Activated T-helper 2 cell treated with anti-CD3 and anti-CD28 coated beads, Interferon-gamma antibody, Interleukin-2, Interleukin-4, amounts not matched to agents 10 μg/mL and 5 μg/mL and 100 μg/mL, durations not matched to agents 14 hours and 24 hours and 36 hours (primary cell): ENCODE measurements around the gene PLCB1. TPM values are rescaled to one million over a fixed set of nuclear protein-coding genes. Genes with fewer than 3 reads are reported as not detected.

Experiments
- DNase-seq: peaks from one replicate; pipeline ENCODE4 v3.0.0; 2021; ENCODE audit warnings: low spot score
- H3K27ac Mint-ChIP-seq: one replicate; pipeline ENCODE4 v1.8.0; 2021; ENCODE audit warnings: mixed read lengths
- H3K27me3 Mint-ChIP-seq: one replicate; pipeline ENCODE4 v1.8.0; 2021; ENCODE audit warnings: low read depth, mixed read lengths
- H3K36me3 Mint-ChIP-seq: one replicate; pipeline ENCODE4 v1.8.0; 2021; ENCODE audit warnings: low read depth, mixed read lengths
- H3K4me1 Mint-ChIP-seq: one replicate; pipeline ENCODE4 v1.8.0; 2021; ENCODE audit warnings: low read depth, mixed read lengths
- H3K4me3 Mint-ChIP-seq: one replicate; pipeline ENCODE4 v1.8.0; 2021; ENCODE audit warnings: low read depth, mild to moderate bottlenecking, moderate library complexity, mixed read lengths
- H3K9me3 Mint-ChIP-seq: one replicate; pipeline ENCODE4 v1.8.0; 2021; ENCODE audit warnings: mixed read lengths
- intact Hi-C: fragments of 100-400 bp; cut with micrococcal nuclease; formaldehyde crosslinking; loops from one replicate; pipeline ENCODE4 v1.15.1; 2023
- total RNA-seq: library from RNA; stranded (reverse); gene quantifications from 2 replicates; pipeline ENCODE4 v1.2.3, GENCODE V29; 2022

PLCB1 gene
- total RNA-seq, 1 donor from 2014 or later = 2.6 TPM

DNA sequence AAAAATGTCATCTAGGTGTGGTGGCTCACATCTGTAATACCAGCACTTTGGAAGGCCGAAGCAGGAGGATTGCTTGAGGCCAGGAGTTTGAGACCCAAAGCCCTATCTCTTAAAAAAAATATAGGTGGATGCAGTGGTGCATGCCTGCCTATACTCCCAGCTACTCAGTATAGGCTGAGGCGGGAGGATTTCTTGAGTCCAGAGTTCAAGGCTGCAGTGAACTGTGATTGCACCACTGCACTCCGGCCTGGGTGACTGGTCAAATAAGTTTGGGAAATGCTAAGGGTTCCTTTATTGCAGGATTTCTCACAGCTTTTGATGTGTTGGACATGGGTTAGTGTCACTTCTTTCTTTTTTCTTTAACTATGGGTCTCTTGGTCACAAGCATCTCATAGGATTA, 261.3 kb downstream of the PLCB1 start:
- Mint-ChIP-seq H3K4me1 (peaks cover 10% of the 10 kb centered on the region), H3K9me3 (no peaks in the 10 kb centered on the region), H3K27me3 (peaks cover 21% of the 10 kb centered on the region), H3K36me3 (no peaks in the 10 kb centered on the region), H3K27ac (no peak overlapping the region), H3K4me3 (no peak overlapping the region)
- no peak for DNase-seq
- intact Hi-C loops = loop anchor here (10.0 kb wide), 2 partner anchors 89 to 331 kb away; no protein-coding TSS in a partner anchor

DNA sequence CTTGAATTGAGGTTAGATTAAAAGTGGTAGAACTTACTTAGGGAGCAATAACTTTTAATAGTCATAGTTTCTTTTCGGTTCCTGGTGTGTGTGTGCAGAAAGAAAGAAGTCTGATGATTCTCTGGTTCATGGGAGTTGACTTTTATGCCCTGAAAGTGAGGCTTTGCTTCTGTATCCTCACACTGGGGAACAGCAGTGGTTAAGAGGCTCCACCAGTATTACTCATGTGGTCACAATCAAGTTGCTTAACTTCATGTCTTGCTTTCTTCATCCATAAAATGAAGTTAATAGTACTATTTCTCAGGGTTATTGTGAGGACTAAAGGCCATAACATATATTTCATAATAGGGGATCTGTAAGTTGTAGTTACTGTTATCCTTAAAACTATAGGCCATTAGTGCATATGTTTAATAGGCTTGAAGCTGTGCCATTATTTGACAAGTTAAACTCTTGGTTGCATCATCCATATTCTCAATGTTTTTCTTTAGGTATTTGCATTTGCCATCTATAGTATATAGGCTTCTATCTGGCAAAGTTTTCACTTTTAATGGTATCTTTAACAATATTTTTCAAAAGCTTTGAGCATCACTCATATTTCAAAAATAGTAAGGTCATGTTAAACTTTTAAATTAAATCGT, 262.4 kb downstream of the PLCB1 start:
- intact Hi-C loops = loop anchor here (10.0 kb wide), 2 partner anchors 90 to 330 kb away; no protein-coding TSS in a partner anchor
- peaks cover 21% of the 10 kb centered on the region for H3K27me3 Mint-ChIP-seq
- no peak for DNase-seq
- no peak overlapping the region for H3K27ac Mint-ChIP-seq
- H3K4me3 Mint-ChIP-seq = no peak overlapping the region
- no peaks in the 10 kb centered on the region for H3K9me3 Mint-ChIP-seq
- H3K4me1 Mint-ChIP-seq = peaks cover 12% of the 10 kb centered on the region
- no peaks in the 10 kb centered on the region for H3K36me3 Mint-ChIP-seq

DNA sequence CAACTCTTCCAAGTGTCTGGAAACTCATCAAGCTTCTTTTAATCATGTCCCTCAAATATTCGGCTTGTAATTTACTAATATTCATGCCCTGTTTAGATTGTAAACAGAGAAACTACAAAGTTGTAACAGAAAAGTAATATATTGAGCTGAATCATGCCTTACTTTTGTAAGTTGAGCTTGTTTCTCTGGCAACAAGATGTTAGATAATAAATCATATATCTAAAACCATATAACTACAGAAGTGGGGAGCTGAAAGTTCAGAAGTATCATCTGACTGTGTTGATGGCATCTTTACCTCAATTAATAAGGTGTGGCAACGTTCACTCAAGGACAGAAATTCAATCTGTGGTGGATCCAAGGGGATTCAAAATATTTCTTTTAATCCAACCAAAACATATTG, 263.9 kb downstream of the PLCB1 start:
- Mint-ChIP-seq H3K4me3 (no peak overlapping the region), H3K36me3 (no peaks in the 10 kb centered on the region), H3K27me3 (peaks cover 21% of the 10 kb centered on the region), H3K4me1 (peaks cover 22% of the 10 kb centered on the region), H3K9me3 (no peaks in the 10 kb centered on the region), H3K27ac (no peak overlapping the region)
- intact Hi-C loops = loop anchor here (10.0 kb wide), 2 partner anchors 91 to 329 kb away; no protein-coding TSS in a partner anchor
- no peak for DNase-seq

GRCh38 chr20:8398263-8399051, 266.4 kb downstream of the PLCB1 start:
- Mint-ChIP-seq H3K27ac (no peak overlapping the region), H3K4me3 (no peak overlapping the region), H3K4me1 (peaks cover 22% of the 10 kb centered on the region), H3K27me3 (peaks cover 15% of the 10 kb centered on the region), H3K36me3 (no peaks in the 10 kb centered on the region), H3K9me3 (no peaks in the 10 kb centered on the region)
- DNase-seq = no peak
- intact Hi-C loops = loop anchor here (10.0 kb wide), 2 partner anchors 94 to 326 kb away; no protein-coding TSS in a partner anchor

DNA sequence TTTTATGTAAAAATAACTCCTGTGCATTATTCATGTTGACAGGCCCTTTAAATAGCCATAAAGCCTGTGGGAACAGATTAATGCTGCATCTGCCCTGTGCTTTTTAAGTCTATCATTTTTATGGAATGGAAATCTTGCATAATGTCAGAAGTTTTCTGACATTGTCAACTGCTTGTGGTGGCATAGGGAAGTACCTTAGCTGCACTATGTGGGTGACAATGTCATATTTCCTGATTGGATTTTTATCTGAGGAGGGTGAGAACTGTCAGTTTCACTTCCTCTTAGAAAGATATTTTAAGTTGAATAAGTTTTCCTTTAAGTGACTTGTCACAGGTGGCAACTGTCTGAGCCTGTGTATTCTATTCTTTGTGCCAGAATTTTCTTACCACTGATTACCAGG, 267.9 kb downstream of the PLCB1 start:
- no peak overlapping the region for H3K4me3 Mint-ChIP-seq
- H3K36me3 Mint-ChIP-seq = no peaks in the 10 kb centered on the region
- H3K9me3 Mint-ChIP-seq = no peaks in the 10 kb centered on the region
- peaks cover 18% of the 10 kb centered on the region for H3K27me3 Mint-ChIP-seq
- H3K27ac Mint-ChIP-seq = no peak overlapping the region
- peaks cover 13% of the 10 kb centered on the region for H3K4me1 Mint-ChIP-seq
- DNase-seq = no peak
- intact Hi-C loops = loop anchor here (1.0 to 10.0 kb wide), 5 partner anchors 54 to 325 kb away; no protein-coding TSS in a partner anchor

DNA sequence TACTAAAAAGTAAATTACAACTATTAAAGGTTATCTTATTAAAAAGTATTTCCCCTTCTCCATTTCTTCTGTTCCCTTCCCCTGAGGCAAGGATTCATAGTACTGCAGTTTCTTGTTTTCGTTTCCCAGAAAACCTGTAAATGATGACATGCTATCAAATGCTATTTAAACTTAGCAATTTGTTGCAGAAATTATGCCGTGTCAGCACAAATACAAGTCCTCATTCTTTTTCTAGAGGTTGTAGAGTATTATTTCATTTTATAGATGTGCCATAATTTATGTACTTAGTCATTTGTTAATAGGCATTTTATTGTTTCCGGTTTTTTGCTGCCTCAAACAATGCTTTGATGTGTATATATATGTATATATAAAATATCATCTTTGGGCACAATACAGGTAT, 268.4 kb downstream of the PLCB1 start:
- DNase-seq = no peak
- no peak overlapping the region for H3K4me3 Mint-ChIP-seq
- H3K4me1 Mint-ChIP-seq = peaks cover 13% of the 10 kb centered on the region
- H3K36me3 Mint-ChIP-seq = no peaks in the 10 kb centered on the region
- no peak overlapping the region for H3K27ac Mint-ChIP-seq
- intact Hi-C loops = loop anchor here (1.0 to 5.0 kb wide), 3 partner anchors 54 to 262 kb away; no protein-coding TSS in a partner anchor
- H3K9me3 Mint-ChIP-seq = no peaks in the 10 kb centered on the region
- H3K27me3 Mint-ChIP-seq = peaks cover 22% of the 10 kb centered on the region

GRCh38 chr20:8401556-8401955, 269.5 kb downstream of the PLCB1 start:
- H3K4me3 Mint-ChIP-seq = no peak overlapping the region
- intact Hi-C loops = loop anchor here (5.0 kb wide), 2 partner anchors 184 to 261 kb away; no protein-coding TSS in a partner anchor
- H3K27me3 Mint-ChIP-seq = peaks cover 21% of the 10 kb centered on the region
- DNase-seq = no peak
- H3K9me3 Mint-ChIP-seq = no peaks in the 10 kb centered on the region
- no peak overlapping the region for H3K27ac Mint-ChIP-seq
- H3K36me3 Mint-ChIP-seq = no peaks in the 10 kb centered on the region
- H3K4me1 Mint-ChIP-seq = peaks cover 13% of the 10 kb centered on the region

- intact Hi-C loops = loop anchor here (5.0 kb wide), 2 partner anchors 185 to 260 kb away; no protein-coding TSS in a partner anchor
- no peaks in the 10 kb centered on the region for H3K36me3 Mint-ChIP-seq
- no peak overlapping the region for H3K27ac Mint-ChIP-seq
- DNase-seq = no peak
- H3K4me1 Mint-ChIP-seq = peaks cover 13% of the 10 kb centered on the region
- H3K27me3 Mint-ChIP-seq = peaks cover 15% of the 10 kb centered on the region
- H3K4me3 Mint-ChIP-seq = no peak overlapping the region
- H3K9me3 Mint-ChIP-seq = no peaks in the 10 kb centered on the region
These were observed 270.7 kb downstream of the PLCB1 start for GRCh38 chr20:8402798-8403197.

GRCh38 chr20:8404912-8405635, 273.0 kb downstream of the PLCB1 start:
- no peaks in the 10 kb centered on the region for H3K9me3 Mint-ChIP-seq
- no peak for DNase-seq
- no peaks in the 10 kb centered on the region for H3K36me3 Mint-ChIP-seq
- peaks cover 5% of the 10 kb centered on the region for H3K4me1 Mint-ChIP-seq
- no peak overlapping the region for H3K27ac Mint-ChIP-seq
- no peak overlapping the region for H3K4me3 Mint-ChIP-seq
- H3K27me3 Mint-ChIP-seq = peaks cover 16% of the 10 kb centered on the region
- intact Hi-C loops = loop anchor here (5.0 kb wide), 2 partner anchors 188 to 257 kb away; no protein-coding TSS in a partner anchor

DNA sequence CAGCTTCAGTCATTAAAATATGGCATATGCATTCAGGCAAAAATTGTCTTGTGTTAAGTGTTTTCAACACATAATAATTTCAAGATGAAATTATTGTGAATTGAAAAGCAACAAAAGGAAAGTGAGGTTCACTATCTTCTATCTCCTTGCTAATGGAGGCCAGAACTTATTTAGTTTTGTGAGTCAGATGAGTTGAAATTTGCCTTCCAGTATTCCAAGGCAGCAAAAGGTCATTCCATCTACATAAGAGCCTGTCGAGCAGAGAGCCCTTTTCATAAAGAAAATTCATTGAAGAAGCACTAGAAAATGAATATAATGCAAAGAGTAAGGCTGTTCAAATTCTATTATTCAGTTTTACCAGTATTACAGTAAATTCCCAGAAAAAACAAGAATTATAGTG, 274.3 kb downstream of the PLCB1 start:
- Mint-ChIP-seq H3K9me3 (no peaks in the 10 kb centered on the region), H3K4me3 (no peak overlapping the region), H3K27ac (no peak overlapping the region), H3K4me1 (no peaks in the 10 kb centered on the region), H3K36me3 (no peaks in the 10 kb centered on the region), H3K27me3 (peaks cover 18% of the 10 kb centered on the region)
- no peak for DNase-seq
- intact Hi-C loops = no loop called here

DNA sequence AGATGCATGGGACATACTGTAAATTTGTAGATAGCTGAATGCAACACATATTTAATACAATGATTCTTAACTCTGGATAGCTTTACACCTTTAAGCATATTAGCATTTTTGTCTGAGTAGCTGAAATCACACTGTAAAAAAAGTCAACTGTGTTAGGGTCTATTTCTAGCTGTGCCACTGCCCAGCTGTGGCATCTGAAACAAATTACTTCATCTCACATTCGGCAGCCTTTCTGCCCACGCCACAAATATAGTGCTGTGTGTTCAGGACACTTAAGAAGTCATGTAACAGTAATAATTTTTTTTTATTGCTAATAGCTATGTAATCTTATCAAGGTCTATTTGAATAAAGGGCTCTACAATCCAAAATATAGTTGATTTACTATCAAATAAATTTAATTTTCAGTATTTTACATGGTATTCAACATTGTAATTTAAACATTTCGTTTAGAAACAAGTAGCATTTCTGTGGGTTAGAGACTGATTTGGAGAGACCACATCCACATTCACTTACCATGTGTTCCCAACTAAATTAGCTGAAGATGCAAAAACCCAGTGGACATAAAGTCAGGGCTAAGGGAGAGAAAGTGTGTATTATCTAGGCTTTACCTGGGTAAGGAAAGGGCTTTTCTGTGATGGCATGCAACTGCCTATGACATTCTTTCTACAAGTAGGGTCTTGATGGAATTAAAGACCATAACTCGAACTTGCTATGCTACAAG, 276.7 kb downstream of the PLCB1 start:
- no peak for DNase-seq
- no peaks in the 10 kb centered on the region for H3K9me3 Mint-ChIP-seq
- H3K4me3 Mint-ChIP-seq = no peak overlapping the region
- intact Hi-C loops = no loop called here
- no peak overlapping the region for H3K27ac Mint-ChIP-seq
- H3K4me1 Mint-ChIP-seq = peaks cover 4% of the 10 kb centered on the region
- H3K36me3 Mint-ChIP-seq = no peaks in the 10 kb centered on the region
- H3K27me3 Mint-ChIP-seq = peaks cover 13% of the 10 kb centered on the region

- intact Hi-C loops = no loop called here
- no peak overlapping the region for H3K27ac Mint-ChIP-seq
These were observed 281.6 kb downstream of the PLCB1 start for GRCh38 chr20:8413691-8414090.

More at GRCh38 chr20:8413691-8414090, 281.6 kb downstream of the PLCB1 start:
- Mint-ChIP-seq H3K9me3 (no peaks in the 10 kb centered on the region), H3K4me1 (peaks cover 4% of the 10 kb centered on the region), H3K27me3 (peaks cover 6% of the 10 kb centered on the region), H3K4me3 (no peak overlapping the region), H3K36me3 (no peaks in the 10 kb centered on the region)
- no peak for DNase-seq
